NCI-H82 treated with DMSO at 0.1 percent for 48 hours (cell line): ENCODE results near the gene TSHZ1.
"Not testable (repeated sequence)": the region's sequence is repeated elsewhere in the genome, so short reads cannot be mapped to it uniquely, and the experiment has no call there.

Experiments used
- DNase-seq: peaks from one replicate; lab custom pipeline; 2025; ENCODE audit not compliant: unreplicated experiment; lab: John Stamatoyannopoulos, UW

Gene TSHZ1

DNA sequence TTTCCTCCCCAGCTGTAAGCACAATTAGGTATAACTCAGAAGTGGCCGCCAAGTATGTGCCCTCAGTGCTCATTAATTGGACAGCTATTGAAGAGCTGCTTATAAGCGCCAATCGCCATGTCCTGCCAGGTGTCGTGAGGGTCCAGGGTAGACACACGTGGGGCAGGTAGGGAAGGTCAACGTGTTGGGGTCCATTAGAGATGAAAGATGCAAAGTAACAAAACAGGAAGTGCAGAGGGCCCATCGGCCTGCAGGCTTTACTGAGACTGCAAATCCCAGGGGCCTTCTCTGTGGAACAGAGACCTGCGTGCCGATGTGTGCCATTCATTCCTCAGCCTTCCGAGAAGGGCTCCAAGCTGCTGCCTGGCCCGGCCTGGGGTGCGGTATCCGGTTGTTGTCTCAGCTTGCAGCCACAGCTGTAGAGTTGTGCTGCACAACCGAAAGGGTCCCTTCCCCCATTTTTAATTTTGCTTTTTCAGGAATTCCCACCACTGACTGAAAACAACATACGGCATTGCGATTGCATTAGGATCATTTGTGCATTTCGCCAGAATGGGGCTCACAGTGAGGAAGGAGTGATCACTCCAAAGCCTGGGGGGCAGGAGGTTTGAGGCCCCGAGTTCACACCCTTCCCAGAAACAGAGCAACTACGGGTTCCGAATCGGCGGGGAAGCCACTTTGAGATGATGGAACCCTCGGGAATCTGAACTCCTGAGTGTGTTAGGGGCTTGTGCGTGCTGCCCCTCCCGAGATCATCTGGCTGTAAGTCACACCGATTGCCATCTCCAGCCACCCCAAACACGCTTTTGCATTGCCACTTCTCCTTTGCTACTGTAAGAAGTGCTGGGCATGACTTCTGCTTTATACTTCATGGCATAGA, 94.3 kb downstream of the TSHZ1 start:
- no peak for DNase-seq

- no peak for DNase-seq
These were observed 95.4 kb downstream of the TSHZ1 start for GRCh38 chr18:75305984-75306383.

DNA sequence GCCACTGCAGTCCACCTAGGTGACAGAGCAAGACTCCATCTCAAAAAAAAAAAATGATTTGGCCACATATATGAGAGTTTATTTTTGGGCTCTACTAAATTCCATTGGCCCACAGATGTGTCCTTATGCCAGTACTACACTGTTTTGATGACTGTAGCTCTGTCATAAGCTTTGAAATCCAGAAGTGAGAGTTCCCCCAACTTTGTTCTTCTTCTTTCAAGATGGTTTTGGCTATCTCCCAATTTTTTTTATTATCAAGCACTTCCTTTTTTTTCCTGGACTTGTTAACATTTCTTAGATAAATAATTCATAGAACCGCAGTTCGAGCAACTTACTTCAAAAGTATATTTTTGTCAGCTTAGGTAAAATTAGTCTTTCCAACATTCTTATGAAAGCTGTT, 96.9 kb downstream of the TSHZ1 start:
- DNase-seq: no peak

DNA sequence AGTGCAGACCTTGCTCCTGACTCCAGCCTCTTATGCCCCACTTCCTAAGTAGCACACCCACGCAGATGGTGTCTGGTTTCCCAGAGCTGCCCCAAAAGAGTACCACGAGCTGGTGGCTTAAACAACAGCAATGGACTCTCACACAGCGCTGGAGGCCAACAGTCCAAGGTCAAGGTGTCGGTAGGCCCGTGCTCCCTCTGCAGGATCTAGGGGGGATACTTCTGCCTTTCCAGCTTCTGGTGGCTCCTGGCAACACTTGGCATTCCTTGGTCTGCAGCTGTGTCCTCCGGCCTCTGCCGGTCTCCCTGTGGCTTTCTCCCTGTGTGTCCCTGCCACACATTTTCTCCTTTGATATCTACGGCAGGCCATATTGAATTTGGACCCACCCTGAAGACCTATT, 99.0 kb downstream of the TSHZ1 start:
- no peak for DNase-seq

DNA sequence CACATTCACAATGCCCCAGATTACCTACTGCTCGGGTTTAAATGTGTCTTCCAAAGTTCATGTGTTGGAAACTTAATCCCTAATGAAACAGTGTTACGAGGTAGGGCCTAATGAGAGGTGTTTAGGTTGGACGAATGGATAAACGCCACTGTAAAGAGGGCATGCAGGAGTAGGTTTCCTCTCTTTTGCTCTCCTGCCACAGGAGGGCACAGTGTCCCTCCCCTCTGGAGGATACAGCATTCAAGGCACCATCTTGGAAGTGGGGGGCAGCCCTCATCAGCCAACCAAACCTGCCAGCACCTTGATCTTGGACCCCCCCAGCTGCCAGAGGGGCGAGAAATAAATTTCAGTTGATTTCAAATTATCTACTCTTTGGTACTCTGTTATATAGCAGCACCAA, 103.5 kb downstream of the TSHZ1 start:
- no peak for DNase-seq

DNA sequence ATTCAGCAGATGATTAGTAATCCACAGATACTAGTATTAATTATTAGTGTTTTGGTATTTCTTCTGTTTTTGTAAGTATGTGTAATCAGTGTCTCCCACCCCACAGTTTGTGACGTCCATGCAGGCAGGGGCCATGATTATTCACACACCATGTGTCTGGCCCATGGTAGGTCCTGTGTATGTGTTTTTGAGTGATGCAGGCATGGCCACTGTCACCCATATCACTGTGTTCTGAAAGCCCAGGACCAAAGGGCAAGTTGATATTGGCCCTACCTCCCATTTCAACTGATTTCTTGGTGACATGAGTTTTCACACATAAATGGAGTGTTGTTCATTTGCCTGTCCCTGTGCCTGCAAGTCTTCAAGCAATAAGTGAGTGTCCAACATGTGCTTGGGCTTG, 104.0 kb downstream of the TSHZ1 start:
- no peak for DNase-seq

DNA sequence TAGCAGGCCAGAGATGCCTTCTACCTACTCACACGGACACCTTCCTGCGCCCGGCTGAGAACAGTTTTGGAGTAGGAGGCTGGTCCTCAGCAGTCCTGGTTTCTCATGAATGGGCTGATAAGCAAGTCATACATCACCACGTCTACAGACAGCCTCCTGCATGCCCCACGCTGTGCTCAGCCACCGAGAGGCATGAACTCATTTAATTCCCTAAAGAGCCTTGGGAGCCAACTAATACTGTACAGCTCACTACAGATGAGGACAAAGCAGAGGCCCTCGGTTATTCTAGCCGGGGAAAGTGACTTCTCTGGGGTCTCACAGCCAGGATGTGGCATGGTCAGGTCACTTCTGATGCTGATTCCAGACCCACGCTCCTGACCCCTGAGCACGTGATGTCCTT, 105.6 kb downstream of the TSHZ1 start:
- no peak for DNase-seq

DNA sequence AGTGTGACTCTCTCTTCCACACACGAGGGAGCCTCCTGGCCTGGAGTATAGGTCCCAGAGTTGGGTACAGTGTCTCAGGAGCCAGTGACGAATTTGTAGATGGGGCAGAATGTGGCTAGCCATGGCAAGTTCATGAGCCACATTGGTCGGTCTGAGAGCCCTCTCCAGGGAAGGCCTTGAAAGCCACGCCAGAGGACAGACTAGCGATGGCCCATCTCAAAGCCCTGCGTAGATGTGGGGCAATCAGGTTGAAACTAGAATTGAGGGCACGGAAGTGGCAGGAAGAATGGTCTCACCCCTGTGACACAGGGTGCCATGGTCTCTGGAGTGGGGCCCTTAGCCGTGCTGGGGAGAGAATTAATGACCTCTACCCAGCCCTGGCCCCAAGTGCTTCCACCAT, 106.2 kb downstream of the TSHZ1 start:
- no peak for DNase-seq

- no peak for DNase-seq
These were observed 106.7 kb downstream of the TSHZ1 start for GRCh38 chr18:75317300-75317699.

GRCh38 chr18:75317703-75318102, 107.1 kb downstream of the TSHZ1 start:
- no peak for DNase-seq

GRCh38 chr18:75319905-75320304, 109.3 kb downstream of the TSHZ1 start:
- no peak for DNase-seq

DNA sequence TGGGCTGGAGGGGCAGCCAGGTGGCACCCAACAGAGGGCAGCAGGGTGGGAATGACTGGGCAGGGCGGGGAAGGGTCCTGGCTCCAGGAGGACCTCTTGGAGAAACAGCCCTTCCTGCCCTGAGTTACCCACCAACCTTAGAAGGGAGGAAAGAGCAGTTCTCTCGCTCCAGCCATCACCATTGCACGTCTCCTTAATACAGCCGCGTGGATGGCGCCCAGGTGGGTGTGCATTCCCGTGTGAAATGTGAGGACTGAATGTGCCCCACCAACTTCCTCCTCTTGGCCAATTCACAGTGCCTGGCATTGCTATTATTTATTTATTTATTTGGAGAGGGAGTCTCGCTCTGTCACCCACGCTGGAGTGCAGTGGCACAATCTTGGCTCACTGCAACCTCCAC, 109.9 kb downstream of the TSHZ1 start:
- no peak for DNase-seq

DNA sequence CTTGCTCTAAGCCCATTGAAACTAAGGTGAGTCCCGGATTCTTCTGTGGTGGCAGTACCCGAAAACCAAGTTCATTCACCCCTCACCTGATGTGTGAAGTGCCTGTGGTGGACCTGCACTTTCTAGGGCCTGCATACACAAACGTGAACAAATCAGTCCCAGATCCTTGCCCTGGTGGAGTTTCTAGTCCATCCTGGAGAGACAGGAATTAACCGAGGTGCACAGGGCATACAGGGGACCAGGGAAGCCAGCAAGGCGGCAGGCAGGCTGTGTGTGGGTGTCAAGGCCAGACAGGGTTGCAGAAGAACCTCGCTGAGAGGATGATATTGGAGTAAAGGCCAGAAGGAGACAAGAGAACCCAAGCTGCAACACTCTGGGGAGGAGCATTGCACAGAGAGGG, 110.8 kb downstream of the TSHZ1 start:
- DNase-seq: no peak

DNA sequence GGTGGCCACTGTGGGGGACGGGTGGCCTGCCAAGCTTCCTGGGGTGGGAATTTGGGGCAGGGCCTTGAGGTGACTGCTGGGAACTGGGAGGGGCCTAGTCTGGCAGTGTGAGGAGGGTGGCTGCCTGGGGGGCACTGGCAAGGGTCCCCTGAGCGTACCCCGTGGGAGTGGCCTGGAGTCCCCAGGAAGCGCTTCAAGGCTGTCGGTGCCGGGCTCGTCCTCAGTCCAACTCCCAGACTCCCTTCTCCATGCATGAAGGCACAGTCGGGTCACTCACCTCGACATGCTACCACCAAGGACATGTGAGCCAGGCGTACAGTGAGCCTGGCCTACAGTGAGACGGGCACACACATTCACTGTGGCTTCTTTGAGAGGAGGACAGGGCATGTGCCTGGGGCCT, 111.6 kb downstream of the TSHZ1 start:
- DNase-seq: no peak

GRCh38 chr18:75323821-75324585, 113.4 kb downstream of the TSHZ1 start:
- no peak for DNase-seq

DNA sequence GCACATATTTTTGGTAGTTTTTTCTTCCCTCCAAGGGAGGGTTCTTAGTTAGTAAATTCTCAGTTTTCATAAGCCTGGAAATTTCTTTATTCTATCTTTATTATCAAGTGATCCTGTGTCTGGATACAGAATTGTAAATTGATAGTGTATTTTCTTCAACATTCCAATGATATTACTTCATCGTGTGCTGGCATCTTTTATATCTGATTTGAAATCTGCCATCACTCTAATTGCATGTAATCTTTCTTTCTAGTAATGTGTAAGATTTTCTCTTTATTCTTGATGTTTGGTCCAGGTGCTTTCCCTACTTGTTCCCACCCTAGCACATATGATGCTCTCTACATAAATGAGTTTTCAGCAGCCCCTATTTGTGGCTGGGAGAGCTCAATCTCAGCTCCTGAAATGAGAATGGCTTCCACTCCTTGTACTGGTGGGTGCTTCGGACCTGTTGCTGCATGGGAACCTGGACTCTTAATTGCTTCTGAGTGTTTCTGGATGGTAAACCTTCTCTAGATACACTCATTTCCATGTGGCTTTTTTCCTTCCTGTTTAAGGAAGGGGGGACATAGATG, 114.2 kb downstream of the TSHZ1 start:
- DNase-seq: no peak

DNA sequence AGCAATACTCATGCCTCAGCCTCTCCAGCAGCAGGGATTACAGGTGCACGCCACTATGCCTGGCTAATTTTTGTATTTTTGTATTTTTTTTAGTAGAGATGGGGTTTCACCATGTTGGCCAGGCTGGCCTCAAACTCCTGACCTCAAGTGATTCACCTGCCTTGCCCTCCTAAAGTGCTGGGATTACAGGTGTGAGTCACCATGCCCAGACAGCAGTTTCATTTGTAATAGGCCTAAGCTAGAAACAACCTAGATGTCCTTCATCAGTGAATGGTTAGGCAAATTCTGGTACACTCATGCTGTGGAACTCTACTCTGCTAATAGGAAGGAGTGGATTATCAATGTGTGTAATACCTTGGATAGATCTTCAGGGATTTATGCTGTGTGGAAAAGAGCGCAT, 119.2 kb downstream of the TSHZ1 start:
- DNase-seq: not testable (repeated sequence)

GRCh38 chr18:75330308-75330707, 119.7 kb downstream of the TSHZ1 start:
- DNase-seq: no peak

DNA sequence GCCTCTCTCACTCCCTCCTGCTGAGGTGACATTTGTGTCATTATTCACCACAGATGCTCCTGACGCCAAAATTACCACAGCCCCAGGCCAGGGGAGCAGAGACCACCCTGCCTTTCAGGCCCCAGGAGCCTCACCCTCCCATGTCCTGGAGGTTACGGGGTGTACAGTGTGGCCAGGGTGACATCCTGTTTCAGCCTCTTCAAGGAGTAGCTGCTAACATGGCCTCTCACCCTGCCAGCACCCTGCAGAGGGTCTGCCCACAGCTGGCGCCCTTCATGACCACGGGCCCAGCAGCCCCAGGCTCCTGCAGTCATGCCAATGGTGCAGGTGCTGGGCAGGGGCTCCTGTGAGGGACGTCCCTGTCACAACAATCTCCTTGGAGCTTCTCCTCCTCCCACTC, 124.3 kb downstream of the TSHZ1 start:
- no peak for DNase-seq

- DNase-seq: no peak
These were observed 124.9 kb downstream of the TSHZ1 start for GRCh38 chr18:75335511-75335910.

- no peak for DNase-seq
These were observed 126.2 kb downstream of the TSHZ1 start for GRCh38 chr18:75336767-75337166.

- DNase-seq: no peak
These were observed 126.8 kb downstream of the TSHZ1 start for GRCh38 chr18:75337348-75337747.
